GM08714 (cell line): ENCODE data around the gene DVL2.

Source experiments
- H3K4me3 ChIP-seq: fragments of 200-500 bp; sonication (Bioruptor generic); 2 replicates; pipeline ENCODE4 v1.5.1; 2014; ENCODE audit warnings: mild to moderate bottlenecking, low read length, inconsistent platforms
- ZNF274 ChIP-seq: IDR thresholded peaks from 2 replicates; pipeline ENCODE4 v1.6.1; 2012; ENCODE audit warnings: mild to moderate bottlenecking, low read depth, low read length

DVL2 gene

DNA sequence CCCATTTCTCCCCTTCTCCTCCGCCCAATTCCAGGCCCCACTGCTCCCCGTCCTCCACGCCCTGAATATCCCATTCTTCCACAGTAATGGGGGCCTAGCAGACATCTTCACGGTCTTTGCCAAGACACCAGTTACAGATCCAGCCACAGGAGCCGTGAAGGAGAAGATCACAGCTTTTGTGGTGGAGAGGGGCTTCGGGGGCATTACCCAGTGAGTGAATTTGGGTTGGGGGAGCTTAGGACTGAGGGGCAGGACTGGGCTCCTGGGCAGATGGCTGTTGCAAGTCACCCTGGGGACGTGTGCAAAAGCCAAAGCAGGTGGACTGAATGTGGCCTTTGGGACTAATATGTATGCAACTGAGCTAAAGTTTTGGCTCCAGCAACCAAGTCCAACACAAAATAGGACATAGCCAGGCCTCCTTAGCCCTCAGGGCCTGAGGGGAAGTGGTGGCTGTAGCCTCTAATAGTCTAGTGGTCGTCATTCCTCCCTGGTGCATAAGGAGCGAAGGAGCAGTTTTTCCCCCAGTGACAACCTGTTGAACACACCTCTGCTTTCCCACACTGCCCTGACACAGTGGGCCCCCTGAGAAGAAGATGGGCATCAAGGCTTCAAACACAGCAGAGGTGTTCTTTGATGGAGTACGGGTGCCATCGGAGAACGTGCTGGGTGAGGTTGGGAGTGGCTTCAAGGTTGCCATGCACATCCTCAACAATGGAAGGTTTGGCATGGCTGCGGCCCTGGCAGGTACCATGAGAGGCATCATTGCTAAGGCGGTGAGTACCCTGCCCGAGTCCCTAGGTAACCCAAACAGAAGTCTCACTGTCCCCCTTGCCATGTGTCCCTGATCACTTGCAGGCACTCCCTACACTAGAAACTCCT, 12.0 kb downstream of the DVL2 start:
- H3K4me3 ChIP-seq, result no peak overlapping the region

DNA sequence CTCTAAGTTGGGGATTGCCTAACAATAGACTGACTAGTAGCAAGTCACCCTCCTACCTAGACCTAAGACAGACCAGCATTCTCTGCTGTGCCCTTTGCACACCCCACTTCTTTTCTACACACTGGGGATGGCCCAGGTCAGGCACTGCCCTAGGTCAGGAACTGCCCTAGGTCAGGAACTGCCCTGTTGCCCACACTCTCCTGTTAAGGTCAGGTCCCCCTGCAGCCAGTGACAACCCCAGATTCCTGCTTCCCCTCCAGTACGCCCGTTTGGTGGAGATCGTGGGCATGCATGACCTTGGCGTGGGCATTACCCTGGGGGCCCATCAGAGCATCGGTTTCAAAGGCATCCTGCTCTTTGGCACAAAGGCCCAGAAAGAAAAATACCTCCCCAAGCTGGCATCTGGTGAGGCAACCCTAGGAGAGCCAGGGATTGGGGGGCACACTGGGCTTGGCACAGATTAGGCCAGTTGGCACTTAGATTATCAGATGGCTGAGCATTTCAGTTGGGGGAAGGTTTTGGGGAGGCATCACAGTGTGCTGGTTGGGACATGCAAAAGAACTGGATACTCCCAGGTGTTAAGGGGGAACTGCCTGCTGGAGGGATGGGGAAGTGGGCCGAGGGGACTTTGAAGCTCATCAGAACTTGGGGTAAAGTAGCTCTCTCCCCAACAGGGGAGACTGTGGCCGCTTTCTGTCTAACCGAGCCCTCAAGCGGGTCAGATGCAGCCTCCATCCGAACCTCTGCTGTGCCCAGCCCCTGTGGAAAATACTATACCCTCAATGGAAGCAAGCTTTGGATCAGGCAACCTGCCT, 12.8 kb downstream of the DVL2 start:
- no peak for TF ChIP-seq ZNF274
- no peak overlapping the region for H3K4me3 ChIP-seq

More for the DNA sequence above, 12.0 kb downstream of the DVL2 start:
- no peak for TF ChIP-seq ZNF274

DNA sequence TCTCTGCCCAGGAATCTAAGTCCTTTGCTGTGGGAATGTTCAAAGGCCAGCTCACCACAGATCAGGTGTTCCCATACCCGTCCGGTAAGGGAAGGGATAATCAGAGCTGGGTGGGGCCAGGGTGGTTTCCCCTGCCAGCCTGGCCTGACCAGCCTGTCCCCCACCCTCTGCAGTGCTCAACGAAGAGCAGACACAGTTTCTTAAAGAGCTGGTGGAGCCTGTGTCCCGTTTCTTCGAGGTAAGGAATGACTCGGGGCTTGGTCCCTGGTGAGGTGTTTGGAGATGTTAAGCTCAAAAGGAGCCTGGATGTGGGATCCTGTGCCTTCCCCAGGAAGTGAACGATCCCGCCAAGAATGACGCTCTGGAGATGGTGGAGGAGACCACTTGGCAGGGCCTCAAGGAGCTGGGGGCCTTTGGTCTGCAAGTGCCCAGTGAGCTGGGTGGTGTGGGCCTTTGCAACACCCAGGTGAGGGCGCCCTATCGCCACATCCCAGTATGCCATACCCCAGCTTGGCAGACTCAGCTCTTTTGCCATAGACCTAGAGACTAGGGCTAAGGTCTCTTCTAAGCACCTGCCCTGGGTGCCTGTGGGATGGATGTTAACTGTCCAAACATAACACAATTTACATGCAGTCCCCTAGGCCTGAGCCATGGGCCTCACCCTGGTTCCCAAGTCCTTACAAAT, 13.6 kb downstream of the DVL2 start:
- H3K4me3 ChIP-seq, result peak overlapping the region; percentile 86
- TF ChIP-seq ZNF274, result no peak

- peak within 1 kb of the TSS; percentile 86 for H3K4me3 ChIP-seq
Observed at GRCh38 chr17:7219812-7220592, 14.3 kb downstream of the DVL2 start, which contains the start of the genes ACADVL and DLG4. Gene ACADVL (plus strand): TSS chr17:7219938. CDS start chr17:7219985, 47 bp downstream. Gene DLG4 (minus strand): TSS chr17:7219836.

DNA sequence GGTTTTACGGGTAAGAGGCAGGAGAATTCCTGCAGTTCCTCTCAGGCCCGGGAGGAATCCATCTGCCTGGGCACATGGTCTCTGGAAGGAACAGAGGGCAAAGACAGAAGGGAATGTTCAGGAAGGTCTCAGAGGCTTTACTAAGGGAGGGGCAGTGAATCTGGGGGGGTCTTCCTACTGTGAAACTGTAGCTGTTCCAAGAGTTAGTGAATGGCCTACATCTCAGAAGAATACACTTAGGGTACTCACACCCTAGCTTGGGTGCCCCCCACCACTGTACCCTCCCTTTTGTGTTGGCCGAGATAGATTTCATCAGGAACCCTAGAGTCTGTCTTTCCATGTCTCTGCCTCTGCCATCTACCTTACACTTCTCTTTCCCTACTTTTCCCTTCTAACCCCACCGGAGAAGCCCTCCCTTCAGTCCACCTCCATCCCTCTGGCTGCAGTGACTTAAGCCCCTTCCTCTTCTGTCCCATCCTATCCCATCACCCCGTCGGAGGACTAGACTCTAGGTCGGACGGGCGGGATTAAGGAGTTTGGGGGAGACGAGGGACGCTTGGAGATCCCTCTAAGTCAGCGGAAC, 15.0 kb downstream of the DVL2 start:
- H3K4me3 ChIP-seq, result peak overlapping the region; percentile 86; the same call in 1 of the 2 replicates
- no peak for TF ChIP-seq ZNF274

More at GRCh38 chr17:7219812-7220592, 14.3 kb downstream of the DVL2 start, which contains the start of the genes ACADVL and DLG4:
- no peak for TF ChIP-seq ZNF274

- no peak for TF ChIP-seq ZNF274
- H3K4me3 ChIP-seq, result no peak overlapping the region
Observed at GRCh38 chr17:7218758-7219157, 15.6 kb downstream of the DVL2 start.

DNA sequence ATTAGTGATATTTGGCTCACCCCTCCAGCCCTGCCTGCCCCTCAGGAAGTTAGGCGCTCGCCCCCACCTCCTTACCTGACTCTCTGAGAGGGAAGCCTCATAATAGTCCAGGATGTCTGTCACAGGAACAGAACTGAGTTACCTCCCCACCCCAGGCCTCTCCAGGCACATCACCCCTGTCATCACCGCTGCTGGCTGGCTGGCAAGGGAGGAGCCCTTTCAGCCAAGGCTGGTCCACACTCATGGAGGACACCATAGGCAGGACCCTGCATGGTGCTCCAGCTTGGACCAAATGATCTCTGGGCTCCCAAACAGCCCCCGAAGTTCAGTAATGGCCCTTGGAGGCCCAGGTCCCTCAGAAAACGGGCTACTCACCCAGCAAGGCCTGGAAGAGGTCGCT, 16.2 kb downstream of the DVL2 start:
- TF ChIP-seq ZNF274, result no peak

DNA sequence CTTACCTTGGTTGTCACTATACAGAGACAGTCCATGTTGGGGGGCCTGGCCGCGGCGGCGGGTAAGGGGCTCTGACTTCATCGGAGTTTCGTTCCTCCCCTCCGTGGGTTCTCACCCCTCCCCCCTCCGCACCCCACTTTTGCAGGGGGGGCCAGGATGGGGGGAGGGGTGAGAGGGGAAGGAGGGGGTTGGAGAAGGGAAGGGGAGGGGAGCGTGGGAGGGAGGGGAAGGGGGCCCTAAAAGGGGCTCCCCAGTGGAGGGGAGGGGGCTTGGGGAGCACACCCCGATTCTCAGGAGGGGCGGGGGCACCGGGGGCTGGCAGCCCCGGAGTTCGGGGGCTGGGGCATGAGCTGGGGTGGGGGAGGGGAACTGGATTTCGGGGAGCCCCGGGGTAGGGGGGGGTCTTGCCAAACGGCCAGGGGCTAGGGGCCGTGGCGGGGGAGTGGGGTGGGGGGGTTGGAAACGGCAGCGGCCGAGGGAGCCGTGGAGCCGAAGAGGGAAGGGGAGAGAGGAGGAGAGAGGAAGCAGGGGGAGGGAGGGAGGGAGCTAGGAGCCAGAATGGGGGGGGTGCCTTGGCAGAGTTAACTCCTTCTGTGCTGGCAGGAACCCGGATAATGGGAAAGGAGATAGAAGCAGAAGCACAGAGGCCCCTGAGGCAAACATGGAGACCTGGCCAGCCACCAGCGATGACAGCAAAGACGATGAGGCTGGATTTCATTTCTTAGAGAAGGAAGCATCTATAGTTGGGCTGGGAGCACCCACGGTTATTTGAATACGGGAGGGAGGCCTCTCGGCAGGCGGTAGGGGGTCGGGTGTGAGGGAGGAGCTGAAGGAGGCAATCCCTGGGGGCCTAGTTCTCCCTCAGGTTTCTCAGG, 17.0 kb downstream of the DVL2 start:
- peak overlapping the region; percentile 40 for H3K4me3 ChIP-seq
- no peak for TF ChIP-seq ZNF274

More for the DNA sequence above, 16.2 kb downstream of the DVL2 start:
- no peak overlapping the region for H3K4me3 ChIP-seq

DNA sequence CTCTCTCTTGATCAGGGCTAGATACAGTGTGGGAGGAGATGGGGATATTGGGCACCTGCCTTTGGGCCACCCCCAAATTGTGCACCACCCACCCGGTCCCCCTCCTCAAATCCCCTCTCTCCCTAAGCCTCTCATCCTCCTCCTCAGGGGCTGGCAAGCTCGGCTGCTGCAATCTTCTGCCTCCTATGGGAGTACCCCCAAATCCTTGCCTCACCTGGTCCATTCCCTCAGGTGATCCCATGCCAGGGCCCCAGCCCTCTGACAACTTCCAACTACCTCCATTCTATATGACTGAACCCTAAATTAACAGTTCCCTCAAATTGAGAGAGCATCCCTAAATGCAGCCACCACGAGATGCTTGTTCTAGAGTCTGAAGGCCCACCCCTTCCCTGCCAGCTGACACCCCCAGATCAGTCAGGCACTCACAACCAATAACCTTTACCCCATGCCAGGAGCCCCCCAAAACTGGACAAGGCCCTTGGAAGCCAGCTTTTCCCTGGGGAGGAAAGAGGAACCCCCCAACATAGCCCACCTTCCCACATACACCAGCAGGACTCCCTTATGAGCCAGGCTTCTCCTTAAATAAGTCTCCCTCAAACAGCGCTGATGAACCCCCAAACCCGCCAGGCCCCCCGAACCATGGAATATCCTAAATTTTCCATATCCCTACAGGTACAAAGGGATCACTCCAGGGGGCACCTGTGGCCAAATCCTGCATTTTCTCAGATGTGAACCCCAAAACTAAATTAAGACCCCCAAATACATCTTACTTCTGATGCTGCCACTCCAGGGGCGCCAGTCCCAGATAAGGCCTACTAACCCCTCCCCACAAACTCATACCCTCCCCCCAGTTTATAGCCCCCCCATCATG, 17.8 kb downstream of the DVL2 start:
- H3K4me3 ChIP-seq, result peak overlapping the region; percentile 40
- no peak for TF ChIP-seq ZNF274

DNA sequence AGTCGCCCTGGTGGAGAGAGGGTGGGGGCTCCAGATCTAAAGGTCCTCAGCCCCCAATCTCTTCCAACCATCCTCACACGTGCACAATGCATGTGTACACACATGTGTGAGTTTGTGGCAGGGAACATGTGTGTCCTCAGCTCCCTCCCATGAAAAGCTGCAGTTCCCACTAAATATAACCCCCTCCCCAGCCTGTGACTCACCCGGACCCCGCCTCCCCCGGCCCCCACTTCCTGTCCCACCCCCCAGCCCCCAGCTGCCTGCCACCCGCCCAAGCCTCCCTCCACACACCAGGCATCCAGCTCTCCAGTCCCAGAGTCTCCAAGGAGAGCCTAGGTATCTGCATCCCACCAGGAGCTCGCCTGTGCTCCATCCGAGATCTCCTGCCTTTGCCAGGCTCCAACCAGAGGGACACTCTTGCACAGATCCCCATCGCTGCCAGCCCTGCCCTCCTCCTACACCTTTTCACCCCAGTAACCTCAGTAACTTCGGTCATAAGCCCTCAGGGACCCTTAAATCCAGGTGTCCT, 18.6 kb downstream of the DVL2 start:
- no peak for TF ChIP-seq ZNF274
- no peak overlapping the region for H3K4me3 ChIP-seq

GRCh38 chr17:7215136-7215638, 19.1 kb downstream of the DVL2 start:
- TF ChIP-seq ZNF274, result no peak
- no peak overlapping the region; the same call in 1 of the 2 replicates for H3K4me3 ChIP-seq
